Activated CD4-positive, alpha-beta T cell treated with anti-CD3 and anti-CD28 coated beads for 1 hour (primary cell): Measurements from ENCODE around the gene ZNRF1.
A peak's percentile ranks its signal among the peaks of the same experiment; 100 is the strongest.
"Not testable (repeated sequence)": the region's sequence is repeated elsewhere in the genome, so short reads cannot be mapped to it uniquely, and the experiment has no call there.

Source experiments
- DNase-seq: peaks from one replicate; pipeline ENCODE4 v3.0.0-alpha.2; 2020

Gene ZNRF1

DNA sequence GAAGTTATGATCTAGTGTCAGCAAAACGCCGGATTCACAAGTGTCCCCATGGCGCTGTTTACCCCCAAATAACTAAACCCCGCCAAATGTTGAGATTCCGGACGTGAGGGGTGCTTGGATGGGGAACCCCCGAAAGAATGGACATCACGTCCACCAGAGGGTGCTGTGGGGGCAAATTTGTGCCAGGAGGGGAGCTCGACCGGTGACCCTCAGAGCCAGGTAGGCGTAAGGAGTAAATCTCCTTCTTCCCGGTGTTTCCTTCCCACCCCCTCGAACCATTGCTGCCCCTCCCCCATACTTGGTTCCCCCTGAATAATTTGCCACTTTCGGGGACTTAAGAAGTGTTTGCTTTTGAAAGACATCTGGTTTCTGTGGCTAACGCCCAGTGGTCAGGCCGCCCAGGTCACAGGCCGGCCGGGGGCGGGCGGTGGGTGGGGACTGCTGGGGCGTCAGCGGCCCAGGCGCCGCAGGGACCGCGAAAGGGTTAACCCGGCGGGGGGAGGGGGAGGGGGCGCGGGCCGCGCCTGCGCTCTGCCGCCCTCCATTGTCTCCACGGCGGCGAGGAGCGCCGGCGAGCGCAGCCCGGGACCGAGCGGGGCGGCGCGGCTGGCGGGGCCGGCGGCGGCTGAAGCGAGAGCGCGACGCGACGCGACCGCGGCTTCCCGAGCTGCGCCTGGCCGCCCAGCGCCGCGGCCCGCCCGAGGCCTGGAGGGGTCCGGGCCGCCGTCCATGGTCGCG is at the start of gene ZNRF1:
Gene ZNRF1, plus strand, starts transcription at position 544 of the 738 bp plus-strand sequence. CDS start 648 bp downstream, outside the sequence.
- DNase-seq = peak; percentile 74

DNA sequence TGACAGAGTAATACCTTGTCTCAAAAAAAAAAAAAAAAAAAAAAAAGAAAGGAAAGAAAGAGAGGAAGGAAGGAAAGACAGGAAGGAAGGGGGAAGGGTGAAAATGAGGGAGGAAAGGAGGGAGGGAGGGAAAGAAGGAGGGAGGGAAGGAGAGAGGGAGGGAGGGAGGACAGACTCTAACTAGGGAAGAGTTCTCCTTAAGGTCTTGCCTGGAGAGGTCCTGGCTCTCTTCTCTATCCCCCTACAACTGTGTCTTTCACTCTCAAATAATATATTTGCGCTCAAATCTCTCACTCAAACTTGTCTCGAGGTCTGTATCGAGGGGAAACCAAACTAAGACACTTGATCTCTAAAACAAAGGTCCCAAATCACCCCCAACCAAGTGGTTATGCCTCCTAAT is 49.5 kb upstream of the ZNRF1 start:
- no peak for DNase-seq

DNA sequence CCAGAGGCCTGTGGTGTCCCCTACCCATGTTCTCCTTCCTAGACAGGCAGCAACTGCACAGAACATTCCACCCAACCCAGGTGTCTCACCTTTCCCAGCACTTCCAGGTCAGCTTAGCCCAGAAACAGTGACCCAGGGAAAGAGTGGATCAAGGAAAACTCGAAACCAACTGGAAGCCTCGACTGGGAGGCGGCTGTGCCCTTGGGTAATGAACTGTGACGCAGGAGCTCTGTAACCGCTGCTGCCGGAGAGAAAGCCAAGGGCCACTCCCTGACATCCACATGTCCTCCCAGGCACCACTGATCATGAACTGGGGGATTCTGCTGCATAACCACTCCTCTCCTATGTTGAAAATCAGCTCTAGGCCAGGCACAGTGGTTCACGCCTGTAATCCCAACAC is 48.3 kb upstream of the ZNRF1 start:
- DNase-seq = no peak

DNA sequence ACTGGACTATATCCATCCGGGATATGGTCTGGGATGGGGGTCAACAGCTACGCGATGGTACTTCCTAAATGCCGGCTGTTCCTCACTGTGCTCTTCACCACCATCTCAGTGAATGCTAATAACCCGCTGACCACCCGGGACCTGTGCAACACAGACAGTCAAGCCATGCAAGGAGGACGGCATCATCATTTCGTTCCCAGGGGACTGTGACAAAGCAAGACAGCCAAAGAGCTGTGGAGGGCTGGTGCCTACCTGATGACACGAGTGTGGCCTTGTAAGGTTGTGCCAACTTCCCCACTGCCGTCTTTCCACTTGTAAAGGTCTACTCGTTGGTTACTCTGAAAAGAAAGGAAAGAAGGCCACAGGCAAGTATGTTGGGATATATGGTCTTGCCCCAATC is 47.6 kb upstream of the ZNRF1 start:
- DNase-seq = no peak

DNA sequence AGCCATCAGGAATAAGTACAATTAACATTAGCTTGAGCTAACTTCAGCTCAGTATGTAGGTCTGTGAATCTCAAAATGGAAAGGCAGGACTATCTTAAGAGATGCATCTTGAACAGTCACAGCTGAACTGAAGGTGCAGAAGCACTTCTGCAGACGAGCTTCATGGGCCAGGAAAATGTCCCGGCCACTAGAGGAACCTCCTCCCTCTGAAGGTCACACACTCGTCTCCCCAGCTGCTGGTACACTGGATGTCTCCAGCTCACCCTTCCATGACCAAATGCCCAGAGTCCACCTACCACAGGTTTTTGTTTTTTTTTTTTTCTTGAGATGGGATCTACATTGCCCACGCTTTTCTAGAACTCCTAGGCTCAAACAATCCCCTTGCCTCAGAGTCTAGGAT is 47.1 kb upstream of the ZNRF1 start:
- DNase-seq = no peak

DNA sequence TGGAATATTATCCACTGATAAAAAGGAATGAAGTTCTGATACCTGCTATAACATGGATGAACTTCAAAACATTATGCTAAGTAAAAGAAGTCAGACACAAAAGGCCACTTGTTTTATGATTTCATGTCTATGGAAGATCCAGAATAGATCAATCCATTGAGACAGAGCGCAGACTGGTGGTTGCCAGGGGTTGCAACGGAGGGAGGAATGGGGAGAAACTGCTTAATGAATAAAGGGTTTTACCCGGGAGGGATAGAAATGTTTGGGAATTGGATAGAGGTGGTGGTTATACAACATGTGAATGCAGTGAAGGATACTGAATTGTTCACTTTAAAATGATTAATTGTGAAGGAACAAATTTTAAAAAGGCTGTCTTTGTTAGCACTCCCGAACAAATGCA is 44.1 kb upstream of the ZNRF1 start:
- no peak for DNase-seq

DNA sequence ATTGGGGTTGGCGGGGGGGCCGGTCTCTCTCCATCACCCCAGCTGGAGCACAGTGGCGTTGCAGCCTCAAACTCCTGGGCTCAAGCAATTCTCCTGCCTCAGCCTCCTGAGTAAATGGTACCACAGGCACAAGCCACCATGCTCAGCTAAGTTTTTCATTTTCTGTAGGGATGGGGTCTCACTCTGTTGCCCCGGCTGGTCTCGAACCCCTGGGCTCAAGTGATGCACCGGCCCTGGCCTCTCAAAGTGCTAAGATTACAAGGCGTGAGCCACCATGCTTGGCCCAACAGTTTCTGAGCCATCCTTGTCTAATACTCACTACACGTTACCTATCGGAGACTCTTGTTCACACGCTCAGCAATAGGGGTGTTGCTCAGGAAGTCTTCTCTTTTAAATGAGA is 25.5 kb upstream of the ZNRF1 start:
- no peak for DNase-seq

DNA sequence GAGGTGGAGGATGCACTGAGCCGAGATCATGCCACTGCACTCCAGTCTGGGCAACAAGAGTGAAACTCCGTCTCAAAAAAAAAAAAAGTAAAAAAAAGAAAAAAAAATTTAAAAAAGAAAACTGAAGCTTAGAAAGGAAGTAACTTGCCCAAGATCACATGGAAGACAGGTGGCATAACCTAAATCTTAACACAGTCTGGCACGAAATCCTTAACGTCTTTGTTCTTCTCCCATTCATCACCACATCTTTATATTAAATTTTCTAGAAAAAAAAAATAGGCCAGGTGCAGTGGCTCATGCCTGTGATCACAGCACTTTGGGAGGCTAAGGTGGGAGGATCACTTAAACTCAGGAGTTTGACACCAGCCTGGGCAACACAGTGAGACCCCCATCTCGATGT is 23.2 kb upstream of the ZNRF1 start:
- DNase-seq = no peak

DNA sequence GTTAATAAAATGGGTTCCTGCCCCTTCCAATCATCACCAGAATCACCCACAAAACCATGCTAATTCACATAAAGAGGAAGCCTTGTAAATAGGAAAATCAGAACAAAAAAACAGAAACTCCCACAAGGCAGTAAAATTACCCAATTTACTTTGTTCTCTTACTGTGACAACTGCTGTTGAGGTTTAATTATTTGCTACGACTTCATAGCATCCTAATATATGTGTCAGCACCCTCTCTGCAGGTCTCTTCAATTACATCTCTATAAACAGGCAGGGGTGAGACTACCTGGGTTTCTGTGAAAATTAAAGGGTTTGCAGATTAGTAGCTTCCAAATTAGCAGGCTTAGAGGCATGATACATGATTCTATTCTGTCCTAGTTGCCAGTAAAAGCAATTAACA is 16.6 kb upstream of the ZNRF1 start:
- DNase-seq = no peak

DNA sequence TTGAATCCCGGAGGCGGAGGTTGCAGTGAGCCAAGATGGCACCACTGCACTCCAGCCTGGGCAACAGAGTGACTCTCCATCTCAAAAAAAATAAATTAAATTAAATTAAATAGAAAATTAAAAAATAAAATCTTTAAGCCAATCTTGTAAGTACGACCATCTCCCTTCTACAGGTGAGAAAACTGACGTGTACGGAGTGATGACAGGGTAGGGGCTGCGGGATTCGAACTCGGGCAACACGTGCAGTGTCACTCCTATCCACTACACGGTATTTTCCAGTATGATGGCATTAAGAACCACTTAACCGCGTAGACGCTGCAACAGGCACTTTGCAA is 14.7 kb upstream of the ZNRF1 start:
- DNase-seq = no peak

DNA sequence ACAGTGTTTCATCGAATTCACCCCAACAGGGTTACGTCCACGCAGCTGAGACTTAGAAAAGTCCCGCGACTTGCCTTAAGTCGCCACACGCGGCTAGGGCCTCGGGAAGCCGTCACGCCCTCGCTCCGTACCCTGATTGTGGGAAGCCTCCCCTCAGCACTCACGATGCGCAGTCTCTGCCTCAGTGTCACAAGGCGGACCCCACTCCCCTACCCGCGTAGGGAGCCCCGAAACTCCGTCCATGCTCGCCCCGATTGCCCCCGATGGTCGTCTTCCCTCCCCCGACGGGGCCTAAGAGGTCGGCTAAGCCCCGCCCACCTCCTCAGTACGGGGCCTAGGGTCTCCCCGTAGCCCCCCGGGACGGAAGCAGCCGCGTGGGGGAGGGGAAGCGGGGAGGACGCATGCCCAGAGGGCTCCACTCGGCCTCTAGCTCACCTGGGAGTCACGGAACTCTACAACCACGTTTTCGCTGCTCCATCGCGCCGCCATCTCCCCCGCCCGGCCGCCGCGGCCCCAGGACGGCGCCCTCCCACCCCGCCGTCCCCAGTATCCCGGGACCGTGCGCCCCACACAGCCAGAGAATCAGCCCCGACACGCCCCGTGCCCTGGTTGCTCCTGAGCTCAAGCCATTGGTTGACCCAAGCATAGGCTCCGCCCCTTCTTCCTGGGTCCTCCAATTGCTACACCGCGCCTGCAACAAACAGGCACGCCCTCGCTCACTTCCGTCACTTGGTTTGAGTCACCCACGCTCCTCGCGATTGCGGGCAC is 14.1 kb upstream of the ZNRF1 start, which contains the start of gene WDR59:
Gene WDR59, minus strand, starts transcription at position 595 of the 768 bp plus-strand sequence. Its CDS starts 106 bp downstream, at position 489.
- peak; percentile 96 for DNase-seq

DNA sequence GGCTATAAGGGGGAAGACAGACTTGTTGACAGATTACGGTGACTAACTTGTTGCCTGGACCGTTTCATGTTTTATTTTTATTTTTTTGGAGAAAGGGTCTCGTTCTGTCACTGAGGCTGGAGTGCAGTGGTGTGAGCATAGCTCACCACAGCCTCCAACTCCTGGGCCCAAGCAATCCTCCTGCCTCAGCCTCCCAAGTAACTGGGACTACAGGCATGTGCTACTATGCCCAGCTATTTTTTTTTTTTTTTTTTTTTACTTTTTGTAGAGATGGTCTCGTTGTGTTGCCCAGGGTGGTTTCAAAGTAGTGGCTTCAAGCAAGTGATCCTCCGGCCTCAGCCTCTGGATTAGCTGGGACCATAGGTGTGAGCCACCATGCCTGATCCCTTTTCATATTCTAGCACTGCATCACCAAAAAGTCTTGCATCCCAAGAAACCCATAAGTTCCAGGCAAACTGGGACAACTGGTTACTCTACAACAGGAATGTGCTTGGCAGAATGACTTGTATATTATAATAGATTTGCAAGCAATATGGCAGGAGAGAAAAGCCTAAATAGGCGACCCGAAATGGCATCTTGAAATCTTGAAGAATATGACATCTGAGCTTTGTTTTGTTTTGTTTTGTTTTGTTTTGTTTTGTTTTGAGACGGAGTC is 11.7 kb upstream of the ZNRF1 start:
- no peak for DNase-seq

DNA sequence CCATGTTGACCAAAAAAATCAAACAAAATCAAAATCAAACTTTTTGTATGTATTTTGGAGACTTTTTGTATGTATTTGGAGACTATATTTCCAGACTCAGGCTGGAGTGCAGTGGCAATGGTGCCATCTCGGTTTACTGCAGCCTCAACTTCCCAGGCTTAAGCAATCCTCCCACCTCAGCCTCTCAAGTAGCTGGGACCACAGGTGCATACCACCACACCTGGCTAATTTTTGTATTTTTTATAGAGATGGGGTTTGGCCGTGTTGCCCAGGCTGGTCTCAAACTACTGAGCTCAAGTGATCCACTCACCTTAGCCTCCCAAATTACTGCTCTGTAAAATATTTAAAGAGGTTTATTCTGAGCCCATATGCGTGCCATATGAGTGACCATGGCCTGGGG is 9.0 kb upstream of the ZNRF1 start:
- not testable (repeated sequence) for DNase-seq

DNA sequence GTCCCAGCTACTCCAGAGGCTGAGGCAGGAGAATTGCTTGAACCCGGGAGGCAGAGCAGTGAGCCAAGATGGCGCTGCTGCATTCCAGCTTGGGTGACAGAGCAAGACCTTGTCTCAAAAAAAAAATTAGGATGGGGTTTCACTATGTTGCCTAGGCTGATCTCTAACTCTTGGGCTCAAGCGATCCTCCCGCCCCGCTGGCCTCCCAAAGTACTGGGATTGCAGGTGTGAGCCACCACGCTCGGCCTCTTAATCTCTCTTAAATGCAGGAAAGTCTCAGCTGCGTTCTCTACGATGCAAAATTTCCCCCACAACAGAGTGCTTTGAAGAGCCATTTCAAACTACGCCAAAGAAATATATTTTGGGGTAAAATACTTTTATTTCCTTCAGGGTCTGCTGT is 8.0 kb upstream of the ZNRF1 start:
- no peak for DNase-seq

DNA sequence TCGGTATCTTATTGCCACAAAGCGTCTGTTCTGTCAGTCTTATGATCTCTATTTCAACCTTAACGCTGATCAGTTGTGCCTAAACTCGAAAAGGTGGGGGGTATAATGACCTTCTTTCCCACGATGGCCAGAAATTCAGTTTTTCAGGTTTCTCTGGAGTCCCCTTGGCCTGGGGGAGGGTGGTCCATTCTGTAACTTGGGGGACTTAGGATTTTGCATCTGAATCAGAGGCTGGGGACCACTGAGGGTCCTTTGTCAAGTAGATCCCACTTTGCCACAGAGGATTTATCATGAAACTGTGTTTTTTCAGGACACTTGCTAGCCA is 7.6 kb upstream of the ZNRF1 start:
- no peak for DNase-seq

DNA sequence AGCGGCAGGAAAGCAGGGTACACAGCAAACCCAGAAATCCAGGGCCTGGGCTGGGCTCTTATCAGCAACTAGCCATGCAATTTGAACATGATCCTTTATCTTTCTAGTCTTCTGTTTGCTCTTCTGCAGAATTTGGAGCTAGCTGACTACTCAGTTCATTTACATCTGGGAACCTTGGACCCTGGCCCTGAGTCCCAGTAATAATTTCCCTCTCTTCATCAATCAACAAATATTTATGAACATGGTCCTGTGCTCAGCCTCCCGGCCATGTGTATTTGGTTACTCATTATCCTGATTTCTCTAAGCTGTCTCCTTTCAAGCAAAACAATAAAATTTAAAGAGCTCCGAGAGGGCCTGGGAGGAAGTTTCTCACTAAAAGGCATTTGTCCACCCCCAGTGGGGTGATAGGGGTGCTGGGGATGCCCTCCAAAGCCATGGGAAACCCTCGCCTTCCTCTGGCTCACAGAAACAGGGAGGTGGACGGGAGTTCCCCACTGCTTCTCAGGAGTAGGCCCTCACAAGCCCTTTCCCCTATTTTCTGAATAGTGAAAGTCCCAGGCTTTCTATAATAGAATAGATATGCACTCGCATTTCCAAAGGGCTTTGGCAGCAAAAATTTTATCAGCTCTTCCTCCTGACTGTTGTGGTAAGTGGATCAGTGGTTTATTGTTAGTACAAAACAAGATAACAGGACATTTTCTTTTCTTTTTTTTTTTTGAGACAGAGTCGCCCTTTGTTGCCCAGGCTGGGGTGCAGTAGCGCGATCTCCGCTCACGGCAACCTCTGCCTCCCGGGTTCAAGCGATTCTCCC is 7.0 kb upstream of the ZNRF1 start:
- no peak for DNase-seq

DNA sequence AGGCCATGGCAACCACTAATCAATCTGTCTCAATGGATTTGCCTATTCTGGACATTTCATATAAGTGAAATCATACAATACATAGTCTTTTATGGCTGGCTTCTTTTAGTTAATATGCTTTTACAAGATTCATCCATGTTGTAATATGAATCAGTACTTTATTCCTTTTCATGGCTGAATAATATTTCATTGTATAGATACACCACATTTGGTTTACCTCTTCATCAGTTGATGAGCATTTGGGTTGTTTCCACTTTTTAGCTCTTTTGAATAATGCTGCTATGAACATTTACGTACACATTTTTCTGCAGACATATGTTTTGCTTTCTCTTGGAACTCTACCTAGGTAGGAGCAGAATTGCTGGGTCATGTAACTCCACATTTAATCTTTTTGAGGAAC is 2.8 kb upstream of the ZNRF1 start:
- DNase-seq = no peak

DNA sequence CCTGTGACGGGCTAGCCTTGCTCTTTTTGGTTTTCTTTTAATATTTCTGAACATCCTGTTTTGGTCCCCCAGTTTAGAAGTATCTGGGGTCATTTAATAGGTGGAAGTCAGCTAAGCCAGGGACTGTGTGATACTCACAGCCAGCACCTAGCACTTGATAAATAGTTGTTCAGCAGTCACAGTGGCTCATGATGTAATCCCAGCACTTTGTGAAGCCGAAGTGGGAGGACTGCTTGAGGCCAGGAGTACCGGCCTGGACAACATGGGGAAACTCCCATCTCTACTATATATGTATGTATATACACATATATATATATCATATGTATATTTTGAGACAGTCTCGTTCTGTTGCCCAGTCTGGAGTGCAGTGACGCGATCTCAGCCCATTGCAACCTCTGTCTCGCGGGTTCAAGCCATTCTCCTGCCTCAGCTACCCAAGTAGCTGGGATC is 1.8 kb upstream of the ZNRF1 start:
- no peak for DNase-seq

DNA sequence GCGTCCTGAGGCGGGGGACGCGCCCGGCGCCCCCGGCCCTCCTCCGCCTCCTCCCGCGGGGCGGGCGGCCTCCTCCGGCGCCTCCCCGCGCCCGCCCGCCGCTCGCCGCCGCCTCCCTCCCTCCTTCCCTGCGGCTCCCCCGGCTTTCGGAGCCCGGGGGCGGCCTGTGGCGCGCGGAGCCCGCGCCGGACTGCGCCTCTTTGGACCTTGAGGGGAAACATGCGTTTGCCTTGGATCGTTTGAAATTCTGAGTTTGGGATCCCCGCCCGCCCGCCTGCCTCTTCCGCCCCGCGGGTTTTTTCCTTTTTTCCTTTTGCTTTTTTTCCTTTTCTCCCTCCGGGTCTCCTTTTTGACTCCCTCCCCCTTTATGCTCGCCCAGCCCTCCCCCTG is 390 bp downstream of the ZNRF1 start:
- peak; percentile 18 for DNase-seq

DNA sequence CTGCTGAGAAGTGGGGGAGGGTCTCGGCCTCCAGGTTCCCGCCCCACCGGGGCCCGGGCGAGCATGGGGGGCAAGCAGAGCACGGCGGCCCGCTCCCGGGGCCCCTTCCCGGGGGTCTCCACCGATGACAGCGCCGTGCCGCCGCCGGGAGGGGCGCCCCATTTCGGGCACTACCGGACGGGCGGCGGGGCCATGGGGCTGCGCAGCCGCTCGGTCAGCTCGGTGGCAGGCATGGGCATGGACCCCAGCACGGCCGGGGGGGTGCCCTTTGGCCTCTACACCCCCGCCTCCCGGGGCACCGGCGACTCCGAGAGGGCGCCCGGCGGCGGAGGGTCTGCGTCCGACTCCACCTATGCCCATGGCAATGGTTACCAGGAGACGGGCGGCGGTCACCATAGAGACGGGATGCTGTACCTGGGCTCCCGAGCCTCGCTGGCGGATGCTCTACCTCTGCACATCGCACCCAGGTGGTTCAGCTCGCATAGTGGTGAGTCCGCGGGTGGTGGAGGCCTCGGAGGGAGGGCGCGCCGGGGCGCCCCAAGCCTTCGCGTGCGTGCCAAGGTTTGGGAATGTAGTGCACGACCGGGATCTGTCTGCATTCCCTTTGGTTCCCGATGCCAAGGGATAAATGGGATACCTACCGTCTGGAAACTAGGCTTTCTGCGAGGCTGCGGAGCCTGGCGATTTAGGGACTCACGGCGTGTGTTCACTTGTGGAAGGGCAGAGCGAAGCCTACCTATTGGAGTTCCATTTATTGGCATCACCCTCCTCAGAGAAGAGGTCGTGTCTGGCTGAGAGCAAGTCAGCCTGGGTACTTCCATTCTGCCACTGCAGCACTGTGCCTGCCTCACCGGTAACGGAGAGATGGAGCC is 1.0 kb downstream of the ZNRF1 start:
- peak; percentile 53 for DNase-seq

DNA sequence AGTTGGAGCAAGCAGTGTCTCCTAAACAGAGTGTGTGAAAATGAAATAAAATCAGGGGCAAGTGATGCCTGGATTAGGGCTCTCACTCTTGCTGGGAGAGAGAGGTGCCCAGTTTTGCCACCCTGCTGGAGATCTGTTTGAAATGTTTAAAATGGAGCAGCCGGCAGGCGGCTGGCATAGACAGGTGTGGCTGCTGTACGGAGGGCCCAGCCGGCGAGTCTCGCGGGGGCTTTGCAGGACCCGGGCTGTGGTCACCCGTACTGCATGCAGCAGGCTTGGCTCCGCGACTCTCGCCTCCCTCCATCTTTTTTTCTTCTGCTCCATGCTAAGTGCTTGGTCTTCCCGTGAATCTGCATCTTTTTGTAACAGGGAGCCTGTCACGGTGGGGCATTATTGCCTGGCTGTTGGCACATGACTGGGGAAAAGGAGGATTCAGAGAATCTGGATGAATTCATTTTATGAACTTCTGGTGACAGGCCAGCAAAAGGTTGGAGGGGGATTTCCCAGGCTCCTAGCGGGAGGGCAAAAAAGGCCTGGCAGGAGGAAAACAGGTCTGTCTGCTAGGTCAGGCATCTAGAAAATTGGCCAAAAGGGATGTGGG is 1.8 kb downstream of the ZNRF1 start:
- no peak for DNase-seq

DNA sequence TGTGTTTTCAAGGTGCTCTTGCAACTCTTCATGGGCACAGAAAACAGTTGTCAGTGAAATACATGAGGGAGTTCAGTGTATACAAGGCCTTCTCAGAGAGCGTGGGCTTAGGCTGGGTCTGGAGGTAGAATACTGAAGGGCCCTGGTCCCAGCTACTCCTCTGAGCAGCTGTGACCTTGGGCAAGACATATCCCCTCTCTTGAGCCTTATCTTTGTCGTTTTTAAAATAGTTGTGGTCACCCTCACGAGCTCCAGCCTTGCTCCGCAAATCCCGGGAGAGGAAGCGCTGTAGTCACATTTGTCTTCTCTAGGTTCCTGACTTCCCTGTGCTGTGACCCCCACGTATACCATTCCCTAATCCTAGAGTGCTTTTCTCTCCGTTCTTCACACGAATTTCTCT is 3.6 kb downstream of the ZNRF1 start:
- DNase-seq = no peak
